GM18505 (cell line): ENCODE data around the gene GREB1L.

ENCODE experiments used
- ATAC-seq: cut with Tn5 transposase; IDR thresholded peaks from one replicate; pipeline ENCODE4 v1.9.1; 2021; ENCODE audit not compliant: unreplicated experiment
- POLR2A ChIP-seq: IDR thresholded peaks from 4 replicates; pipeline ENCODE4 v1.6.1; 2011; ENCODE audit warnings: borderline replicate concordance; ENCODE audit not compliant: insufficient read depth, insufficient read length; ENCODE audit errors: extremely low read depth

The GREB1L gene

DNA sequence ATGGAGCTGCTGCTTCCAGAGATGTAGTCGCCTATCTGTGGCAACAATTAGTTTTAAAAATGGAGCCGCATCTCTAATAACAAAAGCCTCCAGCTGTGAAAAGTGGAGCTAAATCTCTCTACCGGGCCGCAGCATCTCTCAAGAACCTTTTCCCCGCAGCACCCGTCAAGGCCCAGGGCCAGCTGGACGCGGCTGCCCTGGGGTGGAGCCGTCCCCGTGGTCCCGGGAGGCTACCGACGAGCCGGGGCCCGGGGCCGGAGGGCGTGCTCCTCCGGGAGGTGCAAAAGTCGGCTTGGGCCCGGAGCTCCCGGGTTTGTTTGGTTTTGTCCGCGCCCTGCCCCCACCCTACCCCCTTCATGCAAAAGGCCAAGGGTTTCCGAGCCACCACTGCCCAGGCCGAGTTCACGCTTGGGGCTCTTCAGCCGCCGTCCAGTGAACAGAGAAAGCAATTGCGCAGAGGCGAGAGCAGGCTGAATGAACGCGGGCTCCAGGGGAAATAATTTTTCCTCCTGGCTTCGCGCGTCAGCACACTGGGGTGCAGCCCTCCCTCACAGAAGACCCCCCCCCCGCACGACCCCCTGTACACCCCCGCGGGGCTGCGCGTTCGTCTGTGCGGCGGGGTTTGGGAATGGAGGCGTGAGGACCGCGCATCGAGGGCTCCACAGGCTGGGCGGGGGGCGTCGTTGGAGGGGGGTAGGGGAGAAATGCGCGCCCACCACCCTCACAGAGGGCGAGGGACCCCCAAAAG is 557 bp upstream of the GREB1L start:
- TF ChIP-seq POLR2A, result no peak
- ATAC-seq, result no peak

DNA sequence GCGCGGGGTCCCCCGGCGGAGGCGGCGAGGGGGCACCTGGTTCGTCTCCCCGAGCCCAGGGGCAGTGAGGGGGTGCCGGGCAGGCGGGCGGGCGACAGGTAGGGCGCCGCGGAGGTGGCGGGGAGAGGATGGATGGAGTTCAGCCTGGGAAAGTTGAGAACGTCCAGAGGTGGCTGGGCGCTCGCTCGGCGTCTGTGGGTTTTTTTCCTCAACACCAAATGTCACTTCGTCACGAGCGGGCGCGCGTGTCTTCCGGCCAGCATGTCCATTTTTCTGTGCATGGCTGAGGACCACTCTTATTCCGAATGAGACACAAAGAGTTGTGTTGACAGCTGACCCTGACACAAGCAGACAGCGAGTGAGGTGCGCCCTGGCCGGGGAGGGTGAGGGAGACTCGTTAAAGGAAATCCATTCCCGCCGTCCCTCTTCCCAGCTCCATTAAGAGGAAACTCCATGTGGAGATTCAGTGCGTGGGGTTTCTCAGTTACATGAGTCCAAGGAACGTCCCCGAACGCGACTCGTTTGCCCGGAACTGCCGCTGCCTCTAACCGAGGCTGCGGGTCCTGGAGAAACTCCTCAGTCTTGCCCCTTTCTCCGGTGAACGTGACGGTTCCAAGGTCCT is 859 bp downstream of the GREB1L start:
- TF ChIP-seq POLR2A, result no peak
- ATAC-seq, result no peak

DNA sequence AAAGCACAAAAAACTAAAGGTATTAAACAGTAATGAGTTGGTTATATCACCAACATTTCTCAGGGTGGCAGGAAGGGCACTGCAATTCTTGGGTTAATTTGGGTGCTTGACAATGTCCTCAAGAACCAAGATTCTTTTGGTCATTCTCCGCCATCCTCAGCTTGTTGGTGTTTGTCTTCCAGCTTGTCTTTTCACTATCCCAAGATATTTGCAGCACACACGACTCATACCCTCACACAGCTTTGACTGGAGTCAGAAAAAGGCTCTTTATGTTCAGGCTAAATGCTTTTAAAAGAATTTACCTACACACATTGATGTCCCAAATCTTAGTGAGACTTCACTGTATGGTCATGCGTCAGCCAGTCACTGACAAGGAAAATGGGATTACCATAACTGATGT is 12.5 kb downstream of the GREB1L start:
- TF ChIP-seq POLR2A, result no peak
- no peak for ATAC-seq

DNA sequence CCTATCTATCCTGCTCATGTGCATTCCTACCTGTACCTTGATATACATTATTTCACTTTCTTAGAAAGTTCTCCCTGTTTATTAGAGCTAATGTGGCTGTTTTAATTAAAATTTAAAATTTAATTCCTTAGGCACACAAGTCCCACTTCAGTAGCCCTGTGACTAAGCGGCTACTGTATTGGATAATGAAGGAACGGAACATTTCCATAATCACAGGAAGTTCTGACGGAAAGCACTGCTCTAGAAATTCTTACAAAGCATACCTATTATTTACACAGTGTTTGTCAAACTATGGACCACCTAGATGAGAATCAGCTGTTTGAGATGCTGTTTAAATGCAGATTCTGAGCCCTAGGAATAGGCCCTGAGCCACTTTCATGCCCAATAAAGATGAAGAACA is 13.2 kb downstream of the GREB1L start:
- no peak for ATAC-seq
- TF ChIP-seq POLR2A, result no peak

DNA sequence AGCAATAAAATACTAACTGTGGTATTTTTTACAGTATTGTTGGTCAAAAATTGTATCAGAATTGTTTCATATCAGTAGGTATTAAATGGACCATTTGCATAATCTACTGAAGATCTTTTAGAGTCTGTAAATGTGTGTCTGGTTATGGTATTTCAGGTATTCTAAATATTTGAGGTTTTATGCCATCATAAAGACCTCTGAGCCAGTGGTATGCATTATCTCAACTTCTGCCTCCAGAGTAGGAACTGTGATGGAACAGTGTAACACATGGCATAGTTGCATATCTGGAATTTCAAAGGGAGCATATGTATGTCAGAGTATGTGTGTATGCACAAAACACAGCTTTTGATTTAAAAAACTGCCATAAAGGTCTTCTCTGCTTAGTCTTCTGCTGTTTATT is 15.4 kb downstream of the GREB1L start:
- TF ChIP-seq POLR2A, result no peak
- ATAC-seq, result no peak

DNA sequence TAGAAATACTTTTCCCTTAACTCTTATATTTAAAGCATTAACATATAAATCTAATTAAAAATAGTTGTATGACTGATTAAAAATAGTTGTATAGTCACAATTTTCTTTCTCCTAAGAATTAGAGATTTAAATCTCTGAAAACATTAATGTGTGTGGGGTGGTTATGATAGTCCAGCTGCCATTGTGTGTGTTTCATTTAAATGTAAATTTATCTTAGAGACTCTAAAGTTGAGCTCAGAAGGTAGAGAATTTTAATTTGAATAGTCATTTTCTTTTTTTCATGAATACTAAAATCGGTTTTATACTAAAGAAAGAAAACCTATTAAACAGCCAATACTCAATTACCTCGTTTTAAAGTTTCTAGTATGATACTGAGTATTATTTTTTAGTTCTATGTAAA is 18.6 kb downstream of the GREB1L start:
- no peak for TF ChIP-seq POLR2A
- ATAC-seq, result no peak

DNA sequence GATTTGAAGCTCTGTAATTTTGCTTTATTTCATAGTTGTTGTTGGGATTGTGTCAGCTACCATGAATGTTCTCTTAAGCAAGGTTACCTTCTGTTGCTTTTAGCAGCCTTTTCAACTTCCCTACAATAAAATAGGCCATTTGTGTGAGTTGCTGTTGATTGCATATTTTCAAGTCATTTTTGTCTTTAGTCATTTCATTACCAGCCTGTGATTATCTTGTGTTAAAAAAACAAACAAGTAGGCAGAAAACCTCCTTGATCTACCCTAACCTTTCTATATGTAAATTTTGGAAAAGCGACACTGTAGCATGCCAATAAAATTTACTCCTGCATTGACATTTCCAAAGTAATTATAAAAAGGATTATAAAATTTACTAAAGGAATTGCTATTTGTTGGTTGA is 19.3 kb downstream of the GREB1L start:
- TF ChIP-seq POLR2A, result no peak
- ATAC-seq, result no peak

DNA sequence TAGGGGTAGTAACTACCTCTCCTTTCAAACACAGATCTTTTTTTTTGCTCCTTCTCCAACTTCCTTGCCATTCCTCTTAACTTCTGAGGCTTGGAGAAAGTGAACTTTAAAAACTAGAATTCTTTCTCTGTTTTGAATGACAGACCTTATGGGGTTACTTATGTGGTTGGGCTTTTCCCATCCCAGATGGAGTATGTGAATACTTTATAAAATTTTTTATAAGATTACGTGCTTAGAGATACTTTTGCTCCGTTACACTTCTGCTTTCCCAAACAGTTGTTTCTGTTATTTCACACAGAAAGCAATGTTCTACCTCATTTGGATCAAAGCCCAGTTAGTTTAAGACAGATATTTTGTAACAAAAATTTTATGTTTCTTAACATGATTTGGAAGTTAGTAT is 20.2 kb downstream of the GREB1L start:
- ATAC-seq, result no peak
- no peak for TF ChIP-seq POLR2A

DNA sequence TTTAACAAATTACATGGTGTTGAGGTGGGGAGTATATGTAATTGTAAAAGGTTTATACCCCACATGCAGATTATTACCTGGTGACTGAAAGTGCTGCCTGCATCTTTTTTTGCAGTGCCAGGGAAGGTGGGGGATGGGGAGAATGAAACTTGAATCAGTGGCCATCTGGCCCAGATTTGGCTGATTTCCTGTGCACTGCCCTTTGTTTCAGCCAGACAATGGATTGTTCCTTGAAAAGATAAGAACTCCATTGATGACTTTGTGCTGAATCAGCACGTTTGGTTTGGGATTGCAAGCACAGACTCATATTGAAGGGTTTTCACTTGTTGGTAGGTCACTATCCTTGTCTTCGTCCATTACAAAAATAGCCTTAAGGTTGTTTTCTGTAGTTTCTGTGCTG is 20.9 kb downstream of the GREB1L start:
- no peak for TF ChIP-seq POLR2A

DNA sequence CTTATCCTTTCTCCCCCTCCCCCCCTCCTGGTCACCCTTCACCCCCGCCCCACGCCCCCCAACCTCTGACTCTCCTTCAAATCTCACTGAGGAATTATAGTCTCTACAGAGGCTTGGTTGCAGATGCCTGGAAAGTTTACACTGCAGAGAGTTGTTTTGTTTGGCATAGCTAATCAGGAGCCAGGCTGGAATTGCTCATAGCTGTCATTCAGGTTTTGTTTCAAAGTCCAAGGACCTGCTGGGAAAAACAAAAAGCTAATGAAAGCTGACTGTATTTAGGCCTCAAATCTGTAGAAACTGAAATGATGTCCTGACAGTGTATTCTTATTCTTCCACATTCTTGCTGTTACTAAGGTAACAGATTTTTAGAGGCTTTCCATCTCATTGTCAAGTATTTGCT is 22.6 kb downstream of the GREB1L start:
- no peak for ATAC-seq
- TF ChIP-seq POLR2A, result no peak

More for the DNA sequence above, 20.9 kb downstream of the GREB1L start:
- ATAC-seq, result no peak

DNA sequence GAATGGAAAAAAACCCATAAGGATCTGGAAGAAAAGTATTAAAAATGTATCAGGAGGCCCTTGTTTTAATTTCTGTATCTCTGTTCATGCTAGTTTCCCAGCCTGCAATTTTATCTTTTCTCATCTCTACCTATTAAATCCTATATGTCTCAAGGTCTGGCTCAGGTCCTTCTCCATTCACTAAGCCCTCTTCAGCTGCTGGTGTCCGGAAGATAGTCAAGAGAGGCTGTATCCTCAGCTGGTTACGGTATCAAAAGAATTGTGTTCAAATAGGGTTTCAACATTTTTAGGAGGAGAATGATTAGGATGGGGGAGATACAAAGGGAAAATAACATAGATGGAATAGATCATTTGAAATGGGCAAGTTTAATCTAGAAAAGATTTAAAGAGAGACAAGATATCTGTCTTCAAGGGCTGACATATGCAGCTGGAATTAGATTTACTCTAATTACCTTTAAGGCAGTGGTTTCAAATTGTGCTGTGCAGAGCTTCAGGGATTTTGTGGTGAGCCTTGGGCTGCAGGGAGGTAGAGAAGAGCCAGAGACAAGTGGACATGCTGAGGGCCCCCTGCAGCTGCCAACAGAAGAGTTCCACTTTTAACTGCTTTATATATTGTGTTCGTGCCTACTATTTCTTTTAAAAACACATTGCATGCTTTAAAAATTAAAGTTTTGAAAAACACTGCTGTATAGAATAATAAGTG is 24.1 kb downstream of the GREB1L start:
- no peak for TF ChIP-seq POLR2A

DNA sequence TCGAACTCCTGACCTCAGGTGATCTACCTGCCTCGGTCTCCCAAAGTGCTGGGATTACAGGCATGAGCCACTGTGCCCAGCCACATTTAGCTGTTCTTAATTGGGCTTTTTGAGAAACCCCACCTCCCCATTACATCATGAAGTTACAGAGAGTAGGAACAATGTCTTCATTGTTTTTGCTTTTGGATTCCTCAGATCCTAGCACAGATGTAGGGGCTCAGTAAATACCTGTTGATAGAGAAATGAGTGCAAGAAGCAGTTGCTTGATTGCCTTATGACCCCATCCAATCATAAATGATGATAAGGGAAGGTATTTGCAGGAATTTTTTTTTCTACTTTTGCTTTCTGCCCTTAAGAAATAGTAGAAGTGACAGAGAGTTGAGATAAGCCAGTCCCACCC is 25.4 kb downstream of the GREB1L start:
- no peak for ATAC-seq

More for the DNA sequence above, 24.1 kb downstream of the GREB1L start:
- ATAC-seq, result no peak

DNA sequence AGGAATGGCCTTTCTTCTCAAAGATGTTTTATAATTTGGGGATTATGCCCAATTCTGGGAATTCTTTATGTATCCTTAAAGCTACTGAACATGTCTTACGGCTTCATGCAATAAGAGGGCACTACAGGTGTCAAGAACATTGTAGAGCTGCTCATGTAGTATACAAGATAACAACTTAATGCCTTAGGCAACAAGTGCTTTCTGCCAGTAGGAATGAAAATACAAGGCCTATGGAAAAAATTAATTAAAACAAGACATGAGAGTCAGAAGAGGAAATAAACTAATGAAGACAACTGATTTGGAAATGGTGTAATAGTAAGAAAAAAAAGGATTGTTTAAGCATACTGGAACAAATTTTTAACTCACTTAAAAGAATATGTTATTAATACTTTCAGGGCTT is 27.3 kb downstream of the GREB1L start:
- no peak for TF ChIP-seq POLR2A

More for the DNA sequence above, 25.4 kb downstream of the GREB1L start:
- TF ChIP-seq POLR2A, result no peak

DNA sequence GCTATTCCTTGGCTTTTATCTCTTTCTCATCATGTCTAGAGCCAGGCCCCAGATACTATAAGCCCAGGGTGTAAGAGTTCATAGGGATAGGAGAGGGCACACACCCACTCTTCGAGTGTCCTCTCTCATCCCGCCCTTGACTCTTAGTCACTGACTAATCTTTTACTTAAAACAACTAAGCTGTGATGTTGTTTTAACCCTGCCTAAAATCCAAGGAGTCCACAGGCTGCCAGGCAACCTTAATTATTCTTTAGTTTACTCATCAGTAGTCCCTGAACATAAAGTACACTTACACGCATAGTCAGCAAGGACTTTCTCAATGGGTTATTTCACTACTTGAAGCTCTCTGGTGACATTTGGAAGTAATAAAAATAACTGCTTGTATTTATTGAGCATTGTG is 28.4 kb downstream of the GREB1L start:
- ATAC-seq, result no peak

More for the DNA sequence above, 27.3 kb downstream of the GREB1L start:
- no peak for ATAC-seq

DNA sequence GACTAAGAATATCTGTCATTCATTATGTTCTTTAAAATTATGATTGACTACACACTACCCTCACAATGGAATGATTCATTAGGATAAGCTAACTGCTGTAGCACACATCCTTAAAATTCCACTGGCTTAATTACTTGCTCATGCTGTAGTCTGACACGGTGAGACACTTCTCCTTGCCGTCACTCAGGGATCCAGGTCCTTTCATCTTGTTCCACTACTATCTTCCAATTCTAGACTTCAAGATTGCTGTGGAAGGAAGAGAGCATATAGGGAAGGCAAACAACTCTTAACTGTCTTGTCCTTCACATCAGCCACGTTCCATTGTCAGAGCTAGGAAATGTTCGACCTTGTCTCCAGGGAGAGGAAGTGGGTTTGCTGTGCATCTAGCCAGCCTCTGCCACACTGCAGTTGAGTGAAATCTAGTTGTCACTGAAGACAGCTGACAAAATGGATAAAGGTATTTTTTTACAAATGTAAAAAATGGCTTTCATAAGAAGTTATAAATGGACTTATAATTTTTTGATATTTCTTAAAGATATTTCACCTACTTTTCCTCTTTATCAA is 30.1 kb downstream of the GREB1L start:
- no peak for ATAC-seq
- no peak for TF ChIP-seq POLR2A

More for the DNA sequence above, 28.4 kb downstream of the GREB1L start:
- no peak for TF ChIP-seq POLR2A
